IPS DF 4.7 (cell line): ENCODE data around the gene UBE3D.
"Not testable (repeated sequence)": the region's sequence is repeated elsewhere in the genome, so short reads cannot be mapped to it uniquely, and the experiment has no call there.

Experiments used
- DNase-seq: peaks from one replicate; pipeline ENCODE4 v3.0.0-alpha.2; 2013; ENCODE audit warnings: low spot score; ENCODE audit errors: extremely low read depth

The UBE3D gene

GRCh38 chr6:82915666-82916065 is 150.0 kb downstream of the UBE3D start:
- DNase-seq: no peak

GRCh38 chr6:82914511-82914910 is 151.1 kb downstream of the UBE3D start:
- DNase-seq: no peak

GRCh38 chr6:82910820-82911219 is 154.8 kb downstream of the UBE3D start:
- no peak for DNase-seq

DNA sequence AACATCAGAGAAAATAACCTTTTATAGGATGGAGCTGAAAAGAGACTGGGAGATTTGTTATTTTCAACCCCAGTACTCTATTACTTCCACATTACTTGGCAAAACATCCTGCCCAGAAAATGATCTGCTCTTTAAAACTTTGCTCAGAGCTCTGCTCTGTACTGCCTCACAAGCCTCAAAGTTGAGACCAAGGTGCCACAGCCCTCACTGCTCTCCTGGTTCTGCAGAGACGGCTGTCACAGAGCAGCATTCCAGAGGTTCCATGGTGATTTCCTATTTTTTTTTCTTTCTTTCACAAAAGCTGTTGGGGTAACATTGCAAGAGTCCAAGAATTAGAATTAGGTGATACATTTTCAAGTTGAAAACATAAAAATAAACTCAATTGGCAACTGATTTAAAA is 155.2 kb downstream of the UBE3D start:
- DNase-seq: no peak

GRCh38 chr6:82909551-82909950 is 156.1 kb downstream of the UBE3D start:
- no peak for DNase-seq

- no peak for DNase-seq
These were observed 157.0 kb downstream of the UBE3D start for GRCh38 chr6:82908661-82909060.

DNA sequence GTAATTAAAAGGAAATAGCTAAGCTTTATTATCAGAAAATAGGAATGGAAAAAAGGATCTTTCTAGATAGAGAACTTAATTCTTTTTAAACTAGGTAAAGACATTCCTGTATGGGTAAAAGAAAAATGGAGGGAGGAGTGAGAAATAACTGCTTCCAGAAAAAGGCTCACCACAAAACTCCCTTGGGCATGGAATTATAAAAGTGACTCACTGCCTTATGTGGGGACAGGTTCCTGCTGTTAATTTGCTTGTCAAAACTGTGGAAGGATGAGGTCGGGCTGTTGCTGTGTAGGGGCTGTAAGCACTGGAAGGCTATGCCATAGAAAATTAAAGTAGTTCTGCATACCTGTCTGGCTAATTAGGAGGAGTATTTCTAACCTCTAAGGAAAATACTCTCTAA is 158.7 kb downstream of the UBE3D start:
- DNase-seq: no peak

DNA sequence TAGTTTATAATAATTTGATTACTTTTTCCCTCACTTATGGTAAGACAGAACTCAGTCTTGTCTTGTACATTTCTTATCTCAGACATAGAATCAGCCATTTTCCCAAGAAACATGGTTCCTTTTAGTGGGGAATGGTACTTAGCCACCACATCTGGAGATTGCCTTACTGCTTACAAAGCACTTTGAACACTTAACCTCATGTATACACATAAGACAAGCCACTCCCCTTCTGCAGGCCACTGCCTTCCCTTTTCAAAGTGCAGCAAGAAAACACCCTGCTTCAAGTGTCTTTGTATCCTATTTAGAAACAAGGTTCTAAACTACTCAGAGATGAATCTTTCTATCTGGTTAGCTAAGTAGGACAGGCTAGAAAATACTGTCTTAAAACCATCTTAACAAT is 159.2 kb downstream of the UBE3D start:
- DNase-seq: no peak

- no peak for DNase-seq
These were observed 160.8 kb downstream of the UBE3D start for GRCh38 chr6:82904860-82905259.

GRCh38 chr6:82904257-82904656 is 161.4 kb downstream of the UBE3D start:
- DNase-seq: no peak

- no peak for DNase-seq
These were observed 163.4 kb downstream of the UBE3D start for GRCh38 chr6:82902290-82902689.

DNA sequence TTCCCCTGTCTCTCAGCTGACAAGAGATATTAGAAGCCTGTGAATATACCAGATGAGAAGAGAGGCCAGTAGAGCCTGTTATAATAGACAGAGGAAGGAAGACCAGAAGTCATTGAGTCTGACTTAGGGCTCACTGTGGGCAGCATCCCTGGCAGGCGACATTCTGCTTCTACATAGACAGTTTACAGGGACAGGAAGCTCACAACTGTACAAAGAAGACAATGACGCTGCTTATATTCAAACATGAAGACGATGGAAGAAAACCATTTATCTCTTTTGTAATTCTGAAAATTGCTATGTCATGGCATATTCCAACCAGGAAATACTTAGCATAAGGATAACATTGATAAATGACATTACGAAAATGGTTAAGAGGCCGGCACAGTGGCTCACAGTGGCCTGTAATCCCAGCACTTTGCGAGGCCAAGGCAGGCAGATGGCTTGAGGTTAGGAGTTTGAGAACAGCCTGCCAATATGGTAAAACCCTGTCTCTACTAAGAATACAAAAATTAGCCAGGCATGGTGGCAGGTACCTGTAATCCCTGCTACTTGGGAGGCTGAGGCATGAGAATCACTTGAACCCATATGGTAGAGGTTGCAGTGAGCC is 170.9 kb downstream of the UBE3D start:
- no peak for DNase-seq

DNA sequence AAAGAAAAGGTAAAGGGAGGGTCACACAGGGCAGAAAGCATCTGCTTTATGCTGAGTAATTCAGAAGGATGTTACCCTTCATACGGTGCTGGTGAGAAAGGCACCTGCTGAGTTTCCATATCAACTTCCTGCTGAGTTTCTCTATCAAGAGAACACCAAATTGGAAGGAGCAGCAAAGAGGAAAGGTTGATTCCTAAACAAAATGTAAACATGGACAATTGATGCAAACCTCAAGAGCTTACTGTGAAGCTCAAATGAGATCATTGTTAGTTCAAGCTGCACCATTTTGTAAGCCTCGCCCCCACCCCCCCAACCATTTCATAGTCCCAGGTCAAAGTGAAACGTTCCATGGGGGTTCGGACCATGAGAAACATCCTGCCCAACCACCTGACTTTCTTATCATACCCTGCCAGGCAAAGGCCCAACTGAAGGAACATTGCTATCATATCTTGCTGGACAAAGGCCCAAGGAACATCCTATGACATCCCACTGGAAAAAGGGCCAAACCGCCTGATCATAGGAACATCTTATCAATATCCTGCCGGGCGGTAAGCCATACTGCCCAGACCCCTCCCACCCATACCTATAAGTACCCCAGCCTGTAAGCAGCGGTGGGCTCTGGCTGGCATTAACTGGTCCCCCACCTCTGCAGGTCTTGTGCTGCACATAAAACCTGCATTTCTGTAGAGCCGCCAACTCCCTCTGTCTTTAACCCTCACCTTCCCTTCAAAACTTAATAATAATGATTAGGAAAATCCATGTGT is 171.6 kb downstream of the UBE3D start:
- DNase-seq: no peak

- not testable (repeated sequence) for DNase-seq
These were observed 174.1 kb downstream of the UBE3D start for GRCh38 chr6:82891503-82891902.

- no peak for DNase-seq
These were observed 174.6 kb downstream of the UBE3D start for GRCh38 chr6:82891076-82891475.

- no peak for DNase-seq
These were observed 175.4 kb downstream of the UBE3D start for GRCh38 chr6:82890240-82890639.

GRCh38 chr6:82889143-82889542 is 176.5 kb downstream of the UBE3D start:
- DNase-seq: no peak

GRCh38 chr6:82882363-82883023 is 183.1 kb downstream of the UBE3D start:
- DNase-seq: no peak

DNA sequence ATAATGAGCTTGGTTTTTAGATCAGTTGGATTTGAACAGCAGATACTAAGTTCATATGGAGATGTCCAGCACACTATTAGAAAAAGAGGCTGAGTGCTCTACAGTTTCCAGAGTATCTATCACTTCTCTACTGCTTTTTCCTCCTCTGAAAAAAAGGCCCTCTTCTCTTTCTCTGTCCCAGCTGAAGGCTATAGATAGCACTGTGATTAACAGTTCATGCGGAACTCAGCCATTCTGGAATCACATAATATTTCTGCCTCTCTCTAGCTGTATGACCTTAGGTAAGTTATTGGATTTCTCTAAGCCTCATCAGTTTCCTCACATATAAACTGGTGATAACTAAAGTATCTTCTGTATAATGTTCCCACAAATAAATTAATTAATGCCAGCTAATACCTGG is 184.1 kb downstream of the UBE3D start:
- DNase-seq: no peak

DNA sequence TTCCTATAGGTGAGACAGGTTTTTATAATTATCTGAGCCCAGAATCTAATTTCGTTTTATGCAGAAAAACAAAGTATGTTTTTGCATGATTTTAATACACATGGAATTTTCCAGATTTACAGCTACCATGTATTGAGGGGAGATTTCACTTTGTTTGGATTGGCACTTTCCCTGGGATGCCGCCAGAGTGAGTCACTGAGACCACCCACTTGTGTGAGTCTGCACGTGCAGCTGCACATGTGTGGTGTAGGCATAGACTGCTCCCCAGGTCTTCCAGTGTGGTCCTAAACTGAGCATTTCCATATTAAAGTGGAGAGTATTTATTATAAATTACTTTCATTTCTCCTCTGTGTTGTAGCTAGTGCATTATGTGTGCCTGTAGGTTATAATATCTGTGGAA is 186.8 kb downstream of the UBE3D start:
- no peak for DNase-seq

GRCh38 chr6:82877213-82878195 is 188.1 kb downstream of the UBE3D start:
- no peak for DNase-seq
